HL-60/S4 (cell line): ENCODE results near the gene HMOX2.

ENCODE experiments used
- in situ Hi-C: fragments of 300-500 bp; cut with MboI; formaldehyde crosslinking; loops from 2 replicates; pipeline ENCODE4 v1.14.3; 2022; ENCODE audit warnings: low sequenced_read_pairs

Gene HMOX2

GRCh38 chr16:4499196-4499555 is 23.0 kb downstream of the HMOX2 start:
- in situ Hi-C loops: no loop called here

GRCh38 chr16:4500272-4500671 is 24.1 kb downstream of the HMOX2 start:
- in situ Hi-C loops: no loop called here

- in situ Hi-C loops: no loop called here
These were observed 24.9 kb downstream of the HMOX2 start for GRCh38 chr16:4501071-4501478.

- in situ Hi-C loops: no loop called here
These were observed 29.4 kb downstream of the HMOX2 start for GRCh38 chr16:4505356-4506147.

- in situ Hi-C loops: no loop called here
These were observed 30.3 kb downstream of the HMOX2 start for GRCh38 chr16:4506450-4506849.

GRCh38 chr16:4507588-4508345 is 31.6 kb downstream of the HMOX2 start:
- in situ Hi-C loops: no loop called here

GRCh38 chr16:4508806-4509205 is 32.6 kb downstream of the HMOX2 start:
- in situ Hi-C loops: no loop called here

GRCh38 chr16:4509420-4509819 is 33.2 kb downstream of the HMOX2 start:
- in situ Hi-C loops: no loop called here

- in situ Hi-C loops: no loop called here
These were observed 33.9 kb downstream of the HMOX2 start for GRCh38 chr16:4510131-4510530.

- in situ Hi-C loops: no loop called here
These were observed 34.7 kb downstream of the HMOX2 start for GRCh38 chr16:4510747-4511426.

GRCh38 chr16:4511441-4512082 is 35.4 kb downstream of the HMOX2 start:
- in situ Hi-C loops: no loop called here

GRCh38 chr16:4512473-4512872 is 36.3 kb downstream of the HMOX2 start:
- in situ Hi-C loops: no loop called here

- in situ Hi-C loops: no loop called here
These were observed 37.1 kb downstream of the HMOX2 start for GRCh38 chr16:4513086-4513860.

GRCh38 chr16:4513881-4514280 is 37.7 kb downstream of the HMOX2 start:
- in situ Hi-C loops: no loop called here

- in situ Hi-C loops: no loop called here
These were observed 38.4 kb downstream of the HMOX2 start for GRCh38 chr16:4514606-4515005.

- in situ Hi-C loops: no loop called here
These were observed 39.5 kb downstream of the HMOX2 start for GRCh38 chr16:4515611-4516233.

GRCh38 chr16:4517812-4518680 is 41.8 kb downstream of the HMOX2 start:
- in situ Hi-C loops: no loop called here

GRCh38 chr16:4519274-4520058 is 43.3 kb downstream of the HMOX2 start:
- in situ Hi-C loops: no loop called here
